GM19397 (cell line): ENCODE measurements around the gene FAM168A.

ENCODE experiments used
- ATAC-seq: cut with Tn5 transposase; IDR thresholded peaks from one replicate; pipeline ENCODE4 v1.9.1; 2021; ENCODE audit warnings: mild to moderate bottlenecking, moderate library complexity; ENCODE audit not compliant: unreplicated experiment

The FAM168A gene

DNA sequence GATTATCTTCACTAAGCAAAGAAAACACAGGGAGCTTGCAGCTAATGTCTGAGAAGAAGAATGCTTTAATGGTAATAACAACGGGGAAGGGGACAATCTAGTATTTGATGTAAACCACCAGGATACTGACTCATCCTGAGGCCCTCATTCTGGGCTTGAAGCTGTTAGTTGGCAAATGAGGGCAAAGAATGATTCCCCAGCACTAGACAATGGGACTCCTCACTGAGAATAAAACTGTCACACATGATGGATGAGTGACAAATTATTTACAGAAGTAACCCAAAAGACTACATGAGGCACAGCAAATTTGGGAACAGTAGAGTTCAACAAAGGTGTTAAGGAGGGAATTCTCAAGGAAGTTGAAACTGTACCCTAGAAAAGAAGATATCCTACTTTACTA lies 76.3 kb downstream of the FAM168A start:
- no peak for ATAC-seq

DNA sequence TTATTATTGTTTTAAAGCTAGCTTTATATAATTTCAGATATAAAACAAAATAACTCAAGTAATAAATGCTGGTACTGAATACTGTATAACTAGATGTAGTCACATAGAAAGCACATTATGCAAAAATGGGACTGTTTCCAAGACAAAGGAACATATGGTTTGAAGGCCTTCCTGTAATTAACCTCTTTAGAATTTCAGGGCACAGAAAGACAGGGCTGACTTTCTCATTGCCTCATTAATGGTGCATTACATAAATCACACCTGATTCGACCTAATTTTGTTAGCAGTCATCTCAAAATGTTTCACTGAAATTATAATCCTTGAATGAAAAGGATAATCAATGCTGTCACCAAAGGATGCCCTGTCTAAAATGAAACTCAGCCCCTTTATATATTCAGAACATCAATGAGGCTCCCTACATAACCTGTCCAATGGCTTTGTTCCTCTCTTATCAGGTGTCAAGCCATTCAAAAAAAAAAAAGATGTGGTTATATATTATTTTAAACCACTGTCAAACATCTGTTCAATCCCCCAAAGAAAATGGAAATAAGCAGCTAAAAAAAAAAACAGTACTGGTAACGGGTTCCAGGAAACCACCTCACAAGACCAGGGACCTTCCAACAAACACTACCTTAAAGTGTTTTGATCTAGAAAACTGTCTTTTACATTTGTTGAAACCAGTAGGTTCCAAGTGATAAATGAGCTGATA lies 77.4 kb downstream of the FAM168A start:
- no peak for ATAC-seq

DNA sequence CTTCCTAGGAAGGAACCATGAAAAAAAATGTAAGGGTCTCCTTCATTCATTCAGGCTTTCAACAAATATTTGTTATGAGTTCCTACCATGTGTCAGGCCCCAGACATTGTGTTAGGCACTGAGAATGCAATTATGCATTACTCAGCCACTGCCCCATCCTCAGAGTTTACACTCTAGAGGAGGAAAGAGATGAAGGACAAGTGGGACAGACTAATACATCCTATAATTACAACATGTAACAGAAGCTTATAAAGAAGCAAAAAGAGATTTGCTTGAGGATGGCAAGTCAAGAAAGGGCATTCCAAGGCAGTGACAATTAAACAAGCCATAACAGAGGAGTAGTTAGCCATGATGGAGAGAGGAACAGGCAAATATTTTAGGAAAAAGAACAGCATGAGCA lies 78.6 kb downstream of the FAM168A start:
- no peak for ATAC-seq

DNA sequence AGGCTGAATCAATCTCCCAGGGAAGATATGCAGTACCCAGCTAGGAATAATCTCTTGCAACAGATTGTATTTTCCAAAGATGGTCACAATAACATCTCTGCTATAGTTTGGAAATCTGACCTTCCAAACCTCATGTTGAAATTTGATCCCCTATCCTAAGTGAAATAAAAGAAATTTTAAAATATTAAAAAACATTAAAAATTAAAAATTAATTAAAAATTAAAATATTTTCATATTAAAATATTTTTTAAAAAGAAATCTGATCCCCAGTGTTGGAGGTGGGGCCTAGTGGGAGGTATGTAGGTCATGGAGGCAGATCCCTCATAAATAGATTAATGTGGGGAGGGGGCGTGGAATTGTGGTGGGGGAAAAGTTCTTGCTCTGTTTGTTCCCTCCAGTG lies 79.7 kb downstream of the FAM168A start:
- no peak for ATAC-seq

DNA sequence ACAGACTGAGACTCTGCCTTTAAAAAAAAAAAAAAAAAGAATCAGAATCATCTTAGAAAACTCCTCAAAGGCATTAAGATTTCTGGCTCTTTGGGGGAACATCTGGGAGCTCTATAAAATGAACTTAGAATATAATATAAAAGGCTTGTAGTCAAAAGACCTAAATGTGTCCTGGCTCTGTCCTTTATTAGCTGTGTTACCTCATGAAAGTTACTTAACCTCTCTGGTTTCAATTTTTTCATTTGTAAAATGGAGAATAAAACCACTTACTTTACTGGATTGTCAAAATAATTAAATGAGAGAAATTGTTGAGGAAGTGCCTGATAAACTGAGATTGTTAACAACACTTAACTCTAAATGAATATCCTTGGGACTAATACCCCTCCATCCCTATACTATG lies 81.8 kb downstream of the FAM168A start:
- no peak for ATAC-seq

DNA sequence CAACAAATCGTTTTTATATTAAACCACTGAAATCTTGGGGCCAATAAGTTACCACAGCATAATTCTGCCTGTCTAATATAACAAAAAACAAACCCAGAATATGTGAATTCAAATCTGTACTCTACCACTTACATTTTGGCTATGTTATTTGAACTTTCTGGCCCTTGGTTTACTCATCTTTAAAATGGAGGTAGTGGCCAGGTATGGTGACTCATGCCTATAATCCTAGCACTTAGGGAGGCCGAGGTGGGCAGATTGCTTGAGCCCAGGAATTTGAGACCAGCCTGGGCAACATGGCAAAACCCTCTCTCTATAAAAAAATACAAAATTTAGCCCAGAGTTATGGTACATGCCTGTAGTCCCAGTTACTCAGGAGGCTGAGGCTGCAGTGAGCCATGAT lies 84.2 kb downstream of the FAM168A start:
- ATAC-seq: no peak

DNA sequence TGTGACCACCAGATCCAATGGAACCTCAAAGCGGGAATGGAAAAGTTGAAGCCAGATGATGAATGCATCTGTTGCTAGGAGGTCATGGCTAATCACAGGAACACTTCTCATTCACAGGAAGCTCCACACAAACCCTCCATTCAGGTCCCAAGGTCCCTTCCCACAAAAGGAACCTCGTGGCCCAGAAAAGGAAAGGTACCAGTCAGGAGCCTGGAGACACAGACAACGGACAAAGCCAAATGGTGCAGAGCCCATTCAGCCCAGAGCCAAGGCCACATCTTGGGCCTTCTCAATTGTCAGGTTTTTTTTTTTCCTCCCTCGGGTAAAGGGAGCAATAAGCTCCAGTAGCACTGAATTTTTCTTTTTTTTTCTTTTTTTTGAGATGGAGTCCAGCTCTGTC lies 87.0 kb downstream of the FAM168A start:
- no peak for ATAC-seq

DNA sequence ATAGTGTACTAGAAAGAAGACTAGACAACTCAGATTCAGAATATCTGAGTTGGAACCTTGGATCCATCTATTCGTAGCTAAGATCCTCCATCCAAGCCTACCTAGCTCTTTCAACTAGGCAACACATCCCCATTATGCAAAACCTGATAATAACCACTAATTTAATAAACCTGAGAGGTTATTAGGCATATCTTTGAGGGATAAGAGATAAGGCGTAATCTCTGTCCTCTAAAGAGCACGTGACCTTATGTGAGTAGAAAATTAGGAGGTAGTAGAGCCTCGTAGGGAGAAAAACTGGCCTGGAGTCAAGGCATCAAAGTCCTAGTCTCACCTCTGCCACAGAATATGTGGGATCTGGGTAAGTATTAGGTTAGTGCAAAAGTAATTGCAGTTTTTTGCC lies 87.8 kb downstream of the FAM168A start:
- no peak for ATAC-seq

DNA sequence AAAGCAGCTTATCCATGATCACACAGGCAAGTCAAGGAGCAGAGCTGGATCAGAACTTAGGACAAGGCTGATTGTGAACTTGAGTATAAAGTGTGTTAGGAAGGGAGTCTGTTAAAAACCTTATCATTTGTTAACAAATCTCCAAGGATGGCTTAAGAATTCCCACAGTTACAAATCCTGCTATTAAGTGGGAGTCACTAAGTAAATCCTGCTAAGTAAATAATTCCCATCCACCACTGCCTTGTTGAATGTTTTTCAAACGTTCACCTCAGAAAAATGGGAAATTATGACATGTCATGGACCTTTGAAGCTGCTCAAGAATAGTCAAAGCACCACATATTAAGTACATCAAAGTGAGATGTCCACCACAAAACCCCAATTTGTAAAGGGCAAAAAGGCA lies 88.7 kb downstream of the FAM168A start:
- ATAC-seq: no peak

DNA sequence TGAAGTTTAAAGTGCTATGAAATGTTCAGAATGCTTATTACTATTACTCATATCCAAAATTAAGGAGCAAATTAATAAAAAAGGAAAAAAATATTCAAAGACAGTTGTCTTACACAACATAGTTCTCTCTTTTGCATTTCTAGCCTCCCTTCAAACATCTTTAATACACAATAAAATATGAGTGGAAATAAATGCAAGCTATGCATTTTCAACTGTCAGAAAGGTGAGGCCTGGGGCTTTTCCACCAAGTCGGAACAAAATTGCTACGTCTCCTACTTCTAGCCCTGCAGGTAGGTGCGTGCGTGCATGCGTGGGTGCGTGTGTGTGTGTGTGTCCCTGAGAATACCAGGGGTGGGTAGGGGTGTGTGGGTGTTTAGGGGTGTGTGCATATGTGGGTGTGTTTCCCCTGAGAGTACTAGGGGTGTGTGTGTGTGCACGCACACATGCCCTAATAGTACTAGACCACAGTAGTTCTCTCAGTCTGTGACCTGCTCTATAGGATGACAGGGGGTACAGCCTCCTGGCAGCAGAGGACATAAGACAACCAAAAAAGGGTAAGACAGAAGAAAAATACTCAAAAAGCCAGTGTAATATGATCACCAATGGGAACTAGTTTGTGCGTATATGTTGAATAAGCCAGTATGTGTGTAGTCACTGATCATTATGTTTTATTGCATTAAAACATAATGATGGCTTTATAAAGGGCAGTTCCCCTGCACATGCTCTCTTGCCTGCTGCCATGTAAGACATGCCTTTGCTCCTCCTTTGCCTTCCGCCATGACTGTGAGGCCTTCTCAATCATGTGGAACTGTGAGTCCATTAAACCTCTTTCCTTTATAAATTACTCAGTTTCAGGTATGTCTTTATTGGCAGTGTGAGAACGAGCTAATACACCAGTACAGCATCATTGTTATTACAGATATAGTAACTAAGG lies 89.4 kb downstream of the FAM168A start:
- no peak for ATAC-seq

DNA sequence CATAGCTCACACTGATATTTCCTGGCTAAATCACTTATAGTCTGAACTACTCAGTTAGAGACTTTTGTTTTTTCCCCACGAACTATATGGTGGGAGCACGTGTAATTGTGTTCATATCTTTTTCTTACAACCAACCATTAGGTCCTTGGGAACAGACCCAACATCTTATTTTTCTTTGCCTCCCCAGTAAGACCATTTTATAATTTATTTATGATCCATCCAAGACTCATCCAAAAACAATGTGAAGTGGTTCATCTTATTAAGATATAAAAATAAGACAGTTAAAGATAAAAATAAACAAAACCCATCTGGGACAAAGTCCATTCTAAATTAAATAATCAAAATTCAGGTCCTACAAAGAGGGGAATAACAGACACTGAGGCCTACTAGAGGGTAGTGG lies 90.8 kb downstream of the FAM168A start:
- ATAC-seq: no peak

DNA sequence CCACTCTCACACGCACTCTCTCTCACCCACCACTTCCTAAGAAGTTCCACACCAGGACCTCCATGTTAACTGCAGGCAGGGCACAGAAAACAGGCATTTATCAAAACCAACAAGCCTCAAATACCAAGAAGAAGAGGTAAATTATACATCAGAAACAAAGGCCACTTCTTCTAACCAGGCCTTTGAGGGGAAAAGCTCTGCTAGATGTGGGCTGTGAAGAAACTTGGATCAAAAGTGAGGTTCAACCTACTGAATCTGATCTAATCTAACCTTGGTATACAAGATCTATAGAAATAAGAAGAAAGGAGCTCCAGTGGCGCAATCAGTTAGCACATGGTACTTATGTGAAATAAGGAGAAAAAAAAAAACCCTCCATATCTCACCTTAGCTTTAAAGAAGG lies 91.9 kb downstream of the FAM168A start:
- ATAC-seq: no peak

DNA sequence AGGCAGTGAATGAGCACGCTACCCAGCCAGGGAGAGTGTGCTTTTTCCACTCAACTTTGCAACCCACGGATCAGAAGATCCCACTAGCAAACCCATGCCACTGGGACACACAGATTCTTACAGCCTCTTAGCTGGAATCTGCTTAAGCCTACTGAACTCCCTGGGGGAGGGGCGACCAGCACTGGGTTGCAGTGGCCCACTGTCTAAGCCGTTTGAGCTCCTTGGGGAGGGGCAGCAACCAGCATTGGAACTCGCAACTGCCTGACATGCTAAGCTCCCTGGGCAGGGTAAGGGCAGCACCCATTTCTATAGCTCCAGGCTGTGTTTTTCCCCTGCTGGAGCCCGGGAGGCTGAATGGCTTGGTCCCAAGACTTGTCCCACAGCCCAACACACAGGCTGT lies 99.6 kb downstream of the FAM168A start:
- no peak for ATAC-seq

DNA sequence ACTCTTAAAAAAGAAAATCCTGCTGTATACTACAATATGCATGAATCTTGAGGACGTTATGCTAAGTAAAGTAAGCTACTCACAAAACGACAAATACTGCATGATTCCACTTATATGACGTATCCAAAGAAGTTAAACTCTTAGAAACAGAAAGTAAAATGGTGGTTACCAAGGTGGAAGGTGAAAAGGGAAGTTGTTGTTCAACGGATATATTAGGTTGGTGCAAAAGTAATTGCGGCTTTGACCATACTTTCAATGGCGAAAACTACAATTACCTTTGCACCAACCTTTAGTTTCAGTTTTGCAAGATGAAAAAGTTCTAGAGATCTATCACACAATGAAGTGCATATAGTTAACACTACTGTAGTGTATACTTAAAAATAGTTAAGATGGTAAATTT lies 101.8 kb downstream of the FAM168A start:
- ATAC-seq: no peak

DNA sequence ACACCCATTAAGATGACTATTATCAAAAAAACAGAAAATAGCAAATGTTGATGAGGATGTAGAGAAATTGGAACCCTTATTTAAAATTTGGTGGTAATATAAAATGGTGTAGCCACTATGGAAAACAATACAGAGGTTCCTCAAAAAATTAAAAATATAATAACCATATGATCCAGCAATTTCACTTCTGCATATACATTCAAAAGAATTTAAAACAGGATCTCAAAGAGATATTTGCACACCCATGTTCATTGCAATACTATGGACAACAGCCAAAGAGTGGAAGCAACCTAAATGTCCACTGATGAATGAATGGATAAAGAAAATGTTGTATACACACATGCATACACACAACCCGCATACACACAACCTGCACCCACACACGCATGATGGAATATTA lies 102.2 kb downstream of the FAM168A start:
- ATAC-seq: no peak

DNA sequence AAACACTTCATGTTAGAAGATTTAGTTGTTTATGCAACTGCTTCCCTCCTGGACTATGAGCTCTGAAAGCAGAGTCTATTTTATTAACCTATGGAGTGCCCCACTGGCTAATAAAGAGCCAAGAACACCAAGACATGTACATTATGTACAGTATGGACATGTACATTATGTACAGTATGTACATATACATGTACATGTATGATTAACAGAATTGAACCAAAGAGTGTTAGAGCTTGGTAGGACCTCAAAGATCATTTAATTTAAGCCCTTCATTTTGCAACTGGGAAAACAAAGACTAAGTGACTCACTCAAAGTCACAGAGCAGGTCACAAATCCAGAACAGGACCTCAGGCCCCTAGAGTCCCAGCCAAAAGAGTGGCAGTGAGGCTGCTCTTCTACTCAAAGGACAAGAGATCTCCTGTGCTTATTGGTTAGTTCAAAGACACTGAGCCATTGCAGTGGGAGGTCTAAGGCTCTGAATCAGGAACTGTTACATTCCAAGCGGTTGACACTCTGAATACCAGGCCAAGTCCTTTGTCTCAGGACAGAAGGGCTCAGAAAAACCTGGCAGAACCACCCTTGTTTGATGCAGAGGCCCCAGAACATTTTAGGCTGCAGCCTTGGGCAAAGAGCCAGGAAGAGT lies 103.8 kb downstream of the FAM168A start:
- no peak for ATAC-seq

DNA sequence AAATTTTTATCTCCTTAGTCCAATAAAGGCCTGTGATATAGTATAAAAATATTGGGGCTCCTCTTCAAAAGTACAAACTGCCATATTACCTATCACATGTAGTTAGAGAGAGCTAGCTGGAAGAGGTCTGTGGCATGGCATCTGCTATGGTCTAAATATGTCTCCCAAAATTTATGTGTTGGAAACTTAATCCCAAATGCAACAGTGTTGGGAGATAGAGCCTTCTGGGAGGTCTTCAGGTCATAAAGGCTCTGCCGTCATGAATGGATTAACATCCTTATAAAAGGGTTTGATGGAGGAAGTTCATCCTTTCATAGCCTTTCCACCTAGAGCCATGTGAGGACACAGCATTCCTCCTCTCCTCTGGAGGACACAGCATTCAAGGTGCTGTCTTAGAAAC lies 116.3 kb downstream of the FAM168A start:
- no peak for ATAC-seq

DNA sequence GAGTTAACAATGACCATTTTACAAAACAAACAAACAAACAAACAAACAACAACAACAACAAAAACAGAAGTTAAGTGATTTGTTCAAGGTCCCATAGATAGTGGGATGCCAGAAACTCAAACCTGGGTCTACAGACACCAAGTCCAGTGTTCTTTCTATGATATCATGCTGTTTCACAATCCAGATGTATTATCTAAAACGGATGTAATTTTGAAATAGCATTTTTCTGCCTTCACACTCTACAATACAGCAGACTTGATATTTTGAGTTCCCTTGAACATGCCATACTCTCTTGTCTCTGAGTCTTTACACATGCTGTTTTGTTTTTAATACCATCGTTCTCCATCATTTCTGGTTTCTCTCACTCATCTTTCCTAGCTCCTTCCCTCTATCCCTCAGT lies 117.2 kb downstream of the FAM168A start:
- no peak for ATAC-seq

DNA sequence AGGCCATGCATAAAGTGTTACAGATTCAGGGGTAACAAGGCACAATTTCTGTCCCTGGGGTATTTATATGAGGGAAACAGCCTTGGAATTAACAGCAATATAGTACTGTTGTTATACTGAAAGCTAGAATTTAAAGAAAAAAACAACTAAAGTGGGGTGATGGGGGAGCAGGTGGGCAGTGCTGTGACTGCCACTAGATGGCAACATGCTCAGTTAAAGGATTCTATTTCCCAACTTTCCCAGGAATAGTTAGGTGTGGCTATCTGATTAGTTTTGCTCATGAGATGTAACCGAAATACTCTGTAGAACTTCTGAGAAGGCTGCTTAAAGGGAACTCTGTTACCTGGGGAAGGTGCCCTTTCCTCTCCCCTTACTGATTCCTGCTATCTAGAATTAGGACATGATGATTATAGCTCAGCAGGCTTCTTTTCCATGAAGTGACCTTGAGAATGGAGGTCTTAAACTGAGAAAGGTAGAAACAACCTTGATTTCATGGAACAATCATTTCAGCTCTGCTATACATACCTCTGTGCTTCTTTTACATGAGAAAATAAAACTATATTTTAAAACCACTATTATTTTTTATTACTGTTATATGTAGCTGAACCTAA lies 119.1 kb downstream of the FAM168A start:
- ATAC-seq: no peak

DNA sequence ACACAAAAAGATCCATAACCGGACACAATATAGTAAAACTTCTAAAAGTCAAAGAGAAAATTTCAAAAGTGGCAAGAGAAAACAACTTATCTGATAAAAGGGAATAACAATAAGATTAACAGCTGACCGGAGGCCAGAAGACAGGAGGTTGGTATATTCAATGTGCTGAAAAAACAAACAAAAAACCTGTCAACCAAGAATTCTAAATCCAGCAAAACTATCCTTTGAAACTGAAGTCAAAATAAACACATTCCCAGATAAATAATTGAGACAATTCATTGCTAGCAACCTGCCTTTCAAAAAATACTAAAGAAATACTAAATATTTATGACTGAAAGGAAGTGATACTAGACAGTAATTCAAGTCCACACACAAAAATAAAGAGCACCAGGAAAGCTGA lies 120.4 kb downstream of the FAM168A start:
- ATAC-seq: no peak

DNA sequence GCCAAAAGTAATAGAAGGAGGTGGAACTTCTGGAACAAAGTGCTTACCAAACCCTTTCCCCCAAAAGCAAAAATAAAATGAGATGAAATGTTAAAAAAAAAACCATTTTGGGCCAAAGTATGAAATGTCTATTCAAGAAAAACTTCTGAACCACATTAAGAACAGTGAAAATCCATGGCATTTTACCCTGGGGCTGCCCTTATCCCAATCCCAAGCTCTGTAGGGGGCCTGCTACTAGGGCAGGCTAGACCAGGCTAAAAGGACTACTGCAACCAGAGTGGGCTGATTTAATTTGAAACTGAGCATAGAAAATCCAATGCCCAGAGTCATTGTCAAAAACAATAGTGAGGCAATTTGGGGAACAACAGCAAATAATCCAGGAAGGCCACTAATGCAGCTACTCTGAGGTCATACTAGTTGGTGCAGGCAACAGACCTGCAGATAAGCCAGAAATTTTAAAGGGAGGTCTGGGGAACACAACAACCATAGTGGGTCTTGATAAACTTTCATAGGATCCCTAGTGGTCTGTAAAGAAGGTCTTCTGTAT lies 122.3 kb downstream of the FAM168A start:
- no peak for ATAC-seq
